Esophagus muscularis mucosa (tissue), 4 donors: ENCODE measurements around the gene SAP130. TPM values are rescaled to one million over a fixed set of nuclear protein-coding genes. Genes with fewer than 3 reads are reported as not detected.

Source experiments
- DNase-seq: peaks from one replicate; pipeline ENCODE4 v3.0.0-alpha.2; 2017; ENCODE audit errors: extremely low spot score
- H3K27ac ChIP-seq, 4 donors: fragments of 200-600 bp; sonication (generic); replicated peaks in 1 of 4; 1 replicate in 3 of 4; 2 replicates in 1 of 4; pipeline ENCODE4 v1.5.1; 2016 to 2019; ENCODE audit warnings: mild to moderate bottlenecking in 1 of 4
- H3K27me3 ChIP-seq, 4 donors: fragments of 200-600 bp; sonication (generic); one replicate each; pipeline versions ENCODE4 v1.5.1 to v1.6.0; 2016 to 2019
- H3K36me3 ChIP-seq, 4 donors: fragments of 200-600 bp; sonication (generic); one replicate each; pipeline ENCODE4 v1.5.1; 2016 to 2019
- H3K4me1 ChIP-seq, 4 donors: fragments of 200-600 bp; sonication (generic); one replicate each; pipeline ENCODE4 v1.5.1; 2016 to 2019
- H3K4me3 ChIP-seq, 4 donors: fragments of 200-600 bp; sonication (generic); 1 replicate in 2 of 4; 2 replicates in 2 of 4; pipeline ENCODE4 v1.5.1; 2016 to 2019; ENCODE audit warnings: mild to moderate bottlenecking in 4 of 4, moderate library complexity in 1 of 4
- H3K9me3 ChIP-seq, 4 donors: fragments of 200-600 bp; sonication (generic); 1 replicate in 3 of 4; 2 replicates in 1 of 4; pipeline ENCODE4 v1.5.1; 2016 to 2019
- CTCF ChIP-seq, 3 experiments: fragments of 200-600 bp in 2 of 3; fragments of 450-650 bp in 1 of 3; sonication (generic) in 2 of 3; IDR thresholded peaks; one replicate each; pipeline ENCODE4 v1.5.1; 2017 to 2019; ENCODE audit warnings: antibody characterized with exemption in 3 of 3, mild to moderate bottlenecking in 2 of 3, moderate library complexity in 1 of 3
- EP300 ChIP-seq: sonication (generic); formaldehyde crosslinking; IDR thresholded peaks from one replicate; pipeline ENCODE4 v1.6.1; 2017; ENCODE audit warnings: antibody characterized with exemption
- POLR2A ChIP-seq: fragments of 450-650 bp; IDR thresholded peaks from one replicate; pipeline ENCODE4 v1.6.1; 2017; ENCODE audit warnings: antibody characterized with exemption, moderate library complexity, mild to moderate bottlenecking, low read depth
- POLR2AphosphoS5 ChIP-seq, 2 donors: sonication (generic); formaldehyde crosslinking; IDR thresholded peaks; one replicate each; pipeline ENCODE4 v1.6.1; 2017; ENCODE audit warnings: antibody characterized with exemption in 2 of 2
- WGBS: methylation state at CpG from one replicate; pipeline ENCODE4 v1.1.5; 2018; 5-methylcytosine and 5-hydroxymethylcytosine counted together
- intact Hi-C: fragments of 100-400 bp; cut with DNase I; formaldehyde crosslinking; loops from one replicate; pipeline ENCODE4 v1.15.1; 2023
- small RNA-seq, 3 donors: library from RNA; depleted of rRNA; stranded (forward); fragments of <200 nt; gene quantifications; one replicate each; pipeline ENCODE3, GENCODE V24; 2016
- total RNA-seq, 4 donors: library from RNA; depleted of rRNA; stranded (reverse); fragments of >200 nt; gene quantifications; one replicate each; pipeline versions ENCODE4 v1.1.0 to v1.2.1, GENCODE V29; 2016

Gene SAP130
- total RNA-seq, 4 donors from 2014 or later: 6.8 to 12.3 (median 10.7) TPM

- Histone ChIP-seq H3K27ac (no peak overlapping the region), H3K9me3 (no peaks in the 10 kb centered on the region), H3K27me3 (no peaks in the 10 kb centered on the region), H3K4me1 (peaks cover 0 to 2% (median under 1%) of the 10 kb centered on the region in 4 donors), H3K36me3 (no peaks in the 10 kb centered on the region), H3K4me3 (no peak overlapping the region)
- 67% methylated on average over 5 of the region's 5 CpGs for WGBS
- DNase-seq: no peak
- TF ChIP-seq POLR2A (no peak), CTCF (IDR thresholded peaks at IDR 0.05) (no peak), POLR2AphosphoS5 (IDR thresholded peaks at IDR 0.05) (no peak), EP300 (no peak)
- intact Hi-C loops: no loop called here
These were observed 134.4 kb downstream of the SAP130 start for GRCh38 chr2:127893494-127893893.

- H3K4me3 ChIP-seq: no peak overlapping the region
- TF ChIP-seq EP300 (no peak), POLR2A (no peak), CTCF (IDR thresholded peaks at IDR 0.05) (no peak), POLR2AphosphoS5 (IDR thresholded peaks at IDR 0.05) (no peak)
- intact Hi-C loops: no loop called here
- peaks cover 3 to 7% (median 5%) of the 10 kb centered on the region in 4 donors for H3K4me1 ChIP-seq
- no peak overlapping the region for H3K27ac ChIP-seq
- no peaks in the 10 kb centered on the region for H3K27me3 ChIP-seq
- WGBS: 95% methylated on average over 13 of the region's 14 CpGs
- no peak for DNase-seq
- H3K9me3 ChIP-seq: no peaks in the 10 kb centered on the region
- H3K36me3 ChIP-seq: no peaks in the 10 kb centered on the region
These were observed 134.8 kb downstream of the SAP130 start for GRCh38 chr2:127893033-127893432.

- Histone ChIP-seq H3K36me3 (no peaks in the 10 kb centered on the region), H3K4me3 (no peak overlapping the region), H3K9me3 (no peaks in the 10 kb centered on the region), H3K4me1 (peaks cover 13 to 18% (median 16%) of the 10 kb centered on the region in 4 donors), H3K27ac (no peak overlapping the region), H3K27me3 (no peaks in the 10 kb centered on the region)
- 64% methylated on average over 5 of the region's 5 CpGs for WGBS
- no peak for DNase-seq
- TF ChIP-seq EP300: no peak
- TF ChIP-seq CTCF (IDR thresholded peaks at IDR 0.05): no peak
- TF ChIP-seq POLR2A: no peak
- no peak for TF ChIP-seq POLR2AphosphoS5 (IDR thresholded peaks at IDR 0.05)
- intact Hi-C loops: no loop called here
These were observed 136.0 kb downstream of the SAP130 start for GRCh38 chr2:127891811-127892210.

Small RNA genes within 50 kb of the gene (small RNA-seq; reads per million reads assigned to genes)
- gene AC012306.1: 0 reads per million in 3 donors
- 0 reads per million in 3 donors for gene AC108059.3
- gene RF00019: 0 reads per million in 3 donors

Other genes with a start within 250 kb of the SAP130 start
- 10 to 100 TPM; 25.8 to 35.3 (median 33.3) TPM for gene WDR33, start 216.9 kb downstream of the SAP130 start, total RNA-seq
- 10 to 100 TPM; 13.7 to 18.5 (median 14.7) TPM for gene POLR2D, start 169.9 kb downstream of the SAP130 start, total RNA-seq
- 10 to 100 TPM; 10.4 to 13.2 (median 11.4) TPM for gene AMMECR1L, start 142.1 kb downstream of the SAP130 start, total RNA-seq
- gene UGGT1, start 63.1 kb upstream of the SAP130 start, total RNA-seq: 10 to 100 TPM; 27.0 to 32.4 (median 27.6) TPM